ENCODE measurements around the gene NUP133. TPM values are rescaled to one million over a fixed set of nuclear protein-coding genes. Genes with fewer than 3 reads are reported as not detected.
A peak's percentile ranks its signal among the peaks of the same experiment; 100 is the strongest.

Gene NUP133
- total and polyA plus RNA-seq, 8 donors: 6.3 to 18.7 (median 14.6) TPM

- ATAC-seq (peak in 1 of 4 donors; percentile 31), DNase-seq (no peak), FAIRE-seq (no peak)
- 6 to 10% methylated on average over 46 to 65 of the region's 65 CpGs for WGBS, 2 donors
- H3K9me3 ChIP-seq: no peaks in the 10 kb centered on the region
- H3K4me3 ChIP-seq: peak overlapping the region in 2 of 4 donors; percentile 2 to 33
- TF ChIP-seq, protein P1, sequence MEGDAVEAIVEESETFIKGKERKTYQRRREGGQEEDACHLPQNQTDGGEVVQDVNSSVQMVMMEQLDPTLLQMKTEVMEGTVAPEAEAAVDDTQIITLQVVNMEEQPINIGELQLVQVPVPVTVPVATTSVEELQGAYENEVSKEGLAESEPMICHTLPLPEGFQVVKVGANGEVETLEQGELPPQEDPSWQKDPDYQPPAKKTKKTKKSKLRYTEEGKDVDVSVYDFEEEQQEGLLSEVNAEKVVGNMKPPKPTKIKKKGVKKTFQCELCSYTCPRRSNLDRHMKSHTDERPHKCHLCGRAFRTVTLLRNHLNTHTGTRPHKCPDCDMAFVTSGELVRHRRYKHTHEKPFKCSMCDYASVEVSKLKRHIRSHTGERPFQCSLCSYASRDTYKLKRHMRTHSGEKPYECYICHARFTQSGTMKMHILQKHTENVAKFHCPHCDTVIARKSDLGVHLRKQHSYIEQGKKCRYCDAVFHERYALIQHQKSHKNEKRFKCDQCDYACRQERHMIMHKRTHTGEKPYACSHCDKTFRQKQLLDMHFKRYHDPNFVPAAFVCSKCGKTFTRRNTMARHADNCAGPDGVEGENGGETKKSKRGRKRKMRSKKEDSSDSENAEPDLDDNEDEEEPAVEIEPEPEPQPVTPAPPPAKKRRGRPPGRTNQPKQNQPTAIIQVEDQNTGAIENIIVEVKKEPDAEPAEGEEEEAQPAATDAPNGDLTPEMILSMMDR (IDR thresholded peaks at IDR 0.05): no peak
- no peak overlapping the region for H3K27ac ChIP-seq
- no peaks in the 10 kb centered on the region for H3K36me3 ChIP-seq
- H3K4me1 ChIP-seq: peaks cover 0 to 8% (median 0%) of the 10 kb centered on the region in 3 donors
- H3K27me3 ChIP-seq: peaks cover 0 to 30% (median 13%) of the 10 kb centered on the region in 4 donors
- intact Hi-C loops (cut with DNase I): no loop called here
Observed at GRCh38 chr1:229431284-229432115, 76.6 kb downstream of the NUP133 start.

- TF ChIP-seq, protein P1 (IDR thresholded peaks at IDR 0.05): no peak
- peak; percentile 60 to 97 (median 76) for ATAC-seq
- peak; percentile 22 to 82 (median 62) for DNase-seq
- H3K27me3 ChIP-seq: peaks cover 0 to 30% (median 13%) of the 10 kb centered on the region in 4 donors
- peaks cover 0 to 8% (median 0%) of the 10 kb centered on the region in 3 donors for H3K4me1 ChIP-seq
- intact Hi-C loops (cut with DNase I): no loop called here
- H3K27ac ChIP-seq: no peak overlapping the region
- no peak overlapping the region for H3K4me3 ChIP-seq
- no peaks in the 10 kb centered on the region for H3K36me3 ChIP-seq
- WGBS, 2 donors: 6 to 12% methylated on average over 16 of the region's 16 CpGs
- H3K9me3 ChIP-seq: no peaks in the 10 kb centered on the region
- FAIRE-seq: no peak
Observed at GRCh38 chr1:229430761-229431283, 77.3 kb downstream of the NUP133 start.

- H3K27me3 ChIP-seq: peaks cover 0 to 20% (median 8%) of the 10 kb centered on the region in 4 donors
- intact Hi-C loops (cut with DNase I): no loop called here
- no peak overlapping the region for H3K4me3 ChIP-seq
- DNase-seq (no peak), FAIRE-seq (no peak), ATAC-seq (no peak)
- no peak overlapping the region for H3K27ac ChIP-seq
- no peaks in the 10 kb centered on the region for H3K9me3 ChIP-seq
- H3K36me3 ChIP-seq: no peaks in the 10 kb centered on the region
- TF ChIP-seq, protein P1 (IDR thresholded peaks at IDR 0.05): no peak
- peaks cover 0 to 8% (median 0%) of the 10 kb centered on the region in 3 donors for H3K4me1 ChIP-seq
- 60 to 76% methylated on average over 3 of the region's 3 CpGs for WGBS, 2 donors
Observed at GRCh38 chr1:229428256-229428655, 79.9 kb downstream of the NUP133 start.

GRCh38 chr1:229427572-229427971, 80.6 kb downstream of the NUP133 start:
- no peak overlapping the region for H3K27ac ChIP-seq
- 75 to 80% methylated on average over 3 of the region's 3 CpGs for WGBS, 2 donors
- ATAC-seq: no peak
- H3K36me3 ChIP-seq: no peaks in the 10 kb centered on the region
- no peaks in the 10 kb centered on the region for H3K9me3 ChIP-seq
- peaks cover 0 to 18% (median 4%) of the 10 kb centered on the region in 4 donors for H3K27me3 ChIP-seq
- DNase-seq: no peak
- no peak for FAIRE-seq
- TF ChIP-seq, protein P1 (IDR thresholded peaks at IDR 0.05): no peak
- peaks cover 0 to 8% (median 0%) of the 10 kb centered on the region in 3 donors for H3K4me1 ChIP-seq
- intact Hi-C loops (cut with DNase I): no loop called here
- H3K4me3 ChIP-seq: no peak overlapping the region
